ENCODE measurements around the gene DDX18. TPM values are rescaled to one million over a fixed set of nuclear protein-coding genes. Genes with fewer than 3 reads are reported as not detected.

Gene DDX18
- total and polyA plus RNA-seq, 2 of the 4 experiments (the other 2 are of a cell fraction), result 34.6 to 69.9 TPM

GRCh38 chr2:117835990-117836760 is 21.7 kb downstream of the DDX18 start (continued):
- TF ChIP-seq USF2 (IDR thresholded peaks at IDR 0.05; ENCODE audit: low read depth, low read length), result no peak
- TF ChIP-seq RCOR1 (IDR thresholded peaks at IDR 0.05; ENCODE audit: insufficient replicate concordance, low read length), result no peak
- no peak for TF ChIP-seq CEBPB (IDR thresholded peaks at IDR 0.05; ENCODE audit: low read depth, low read length)

- Histone ChIP-seq H2AK5ac (ENCODE audit: low read depth, low read length) (no peak overlapping the region), H4K5ac (ENCODE audit: low read depth, low read length) (no peak overlapping the region), H3K9me3 (ENCODE audit: control insufficient read depth, insufficient read depth, low read length) (no peaks in the 10 kb centered on the region), H3K27ac (ENCODE audit: insufficient read depth, low read length) (no peak overlapping the region), H3K9me1 (ENCODE audit: insufficient read depth, low read length) (no peaks in the 10 kb centered on the region), H2BK120ac (ENCODE audit: low read depth, low read length) (no peak overlapping the region), H3K56ac (ENCODE audit: extremely low read depth, insufficient read depth, low read length) (no peak overlapping the region), H4K91ac (ENCODE audit: insufficient read depth, low read depth, low read length) (no peak overlapping the region), H3K27me3 (ENCODE audit: control insufficient read depth, insufficient read depth, low read length) (peaks cover 16% of the 10 kb centered on the region), H3K4me2 (ENCODE audit: low read depth, low read length) (no peak overlapping the region), H3K36me3 (ENCODE audit: control insufficient read depth, insufficient read depth, low read length) (no peaks in the 10 kb centered on the region), H3K18ac (ENCODE audit: low read depth, low read length) (no peak overlapping the region), H3K4me3 (ENCODE audit: insufficient read depth, low read depth, low read length) (no peak overlapping the region), H4K8ac (ENCODE audit: low read depth in 2 of 2, low read length in 2 of 2) (no peak overlapping the region), H3K9ac (ENCODE audit: low read depth, low read length) (no peak overlapping the region), H3K4me1 (ENCODE audit: control insufficient read depth, insufficient read depth, low read length) (no peaks in the 10 kb centered on the region), H2BK20ac (ENCODE audit: low read depth, low read length) (no peak overlapping the region), H4K20me1 (ENCODE audit: insufficient read depth, low read length) (no peaks in the 10 kb centered on the region), H2AK9ac (replicated peaks; ENCODE audit: low read depth, low read length, poor library complexity) (no peak overlapping the region), H2BK15ac (ENCODE audit: low read depth, low read length) (no peak overlapping the region), H3K23ac (ENCODE audit: low read depth, low read length) (no peak overlapping the region), H3K79me1 (ENCODE audit: low read depth in 1 of 2, low read length in 2 of 2) (no peaks in the 10 kb centered on the region), H2AFZ (replicated peaks; ENCODE audit: low read length, poor library complexity) (no peak overlapping the region), H3K4ac (ENCODE audit: low read depth, low read length) (no peak overlapping the region), H3K14ac (replicated peaks; ENCODE audit: low read depth, low read length) (no peak overlapping the region), H2BK5ac (ENCODE audit: low read depth, low read length, poor library complexity, severe bottlenecking) (no peak overlapping the region)
- CTCF ChIA-PET, result interaction anchor here (1.1 kb wide), 1 partner anchor 9 kb away, joined by 3 read pairs; no protein-coding TSS in a partner anchor
- in situ Hi-C loops (cut with MboI; ENCODE audit: low sequenced_read_pairs), result no loop called here
- dilution Hi-C loops (cut with HindIII; ENCODE audit: low sequenced_read_pairs, unreplicated experiment), result no loop called here
- intact Hi-C loops (cut with micrococcal nuclease), result no loop called here
- no TSS peak for BruUV-seq (replicated peaks)
- DNase-seq (no peak), ATAC-seq (ENCODE audit: low read depth) (no peak)
- peak; percentile 72 for TF ChIP-seq CEBPB (IDR thresholded peaks at IDR 0.05; ENCODE audit: low read depth, low read length)
- TF ChIP-seq CHD1 (IDR thresholded peaks at IDR 0.05; ENCODE audit: low read depth, low read length), result no peak
- POLR2A ChIA-PET (ENCODE audit: unreplicated experiment), result no interaction called here
- no CpG with 5 or more reads among the region's 2 CpGs for WGBS, 2 experiments (ENCODE audit: extremely low coverage in 2 of 2, insufficient read length in 1 of 2)
These were observed 30.8 kb downstream of the DDX18 start for GRCh38 chr2:117845304-117845703.
